A673 (cell line): ENCODE data around the gene FAM209B.

Experiments
- CTCF ChIP-seq: fragments of 300-800, 200-600 bp; sonication (generic); conservative IDR thresholded peaks from 2 replicates; pipeline ENCODE4 v1.5.1; 2017; ENCODE audit warnings: low read depth, mild to moderate bottlenecking, antibody characterized with exemption, low read length, moderate library complexity, mixed read lengths
- EZH2 ChIP-seq: fragments of 200-600 bp; sonication (generic); IDR thresholded peaks from 2 replicates; pipeline ENCODE4 v1.6.1; 2017; ENCODE audit warnings: borderline replicate concordance, low read depth, mild to moderate bottlenecking, mixed read lengths, antibody characterized with exemption, low read length; ENCODE audit not compliant: poor library complexity, severe bottlenecking

- TF ChIP-seq CTCF (no peak), EZH2 (no peak)
Measured at GRCh38 chr20:56581701-56582100, 48.7 kb downstream of the FAM209B start.
